ENCODE data around the gene SIGLEC15.

DNA sequence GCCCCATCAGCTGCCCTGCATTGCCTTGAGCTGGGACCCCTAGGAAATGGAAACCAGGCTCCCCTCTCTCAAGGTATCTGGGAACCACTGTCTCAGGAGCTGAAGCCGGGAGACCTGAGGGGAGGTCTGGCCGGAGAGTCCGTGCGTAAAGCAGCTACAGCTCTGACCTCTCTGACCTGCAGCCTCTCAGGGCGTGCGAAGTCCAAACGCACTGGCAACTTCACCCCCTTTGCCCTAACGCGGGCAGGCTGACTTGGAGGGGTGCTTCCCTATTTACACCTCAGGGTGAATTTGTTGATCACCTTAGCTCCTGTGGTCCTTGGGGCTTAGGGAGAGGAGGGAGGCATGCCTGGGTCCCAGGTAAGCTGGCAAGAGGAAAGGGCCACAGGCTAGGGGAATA lies 17.5 kb downstream of the SIGLEC15 start:
- TF ChIP-seq CTCF (IDR thresholded peaks at IDR 0.05) (no peak), POLR2A (IDR thresholded peaks at IDR 0.05) (no peak)
